ENCODE results near the gene AJM1.

Gene AJM1

GRCh38 chr9:136807281-136808074 is 34.8 kb upstream of the AJM1 start, which contains the start of gene RABL6:
Gene RABL6 (plus strand): TSS chr9:136807948. CDS start chr9:136808197, 249 bp downstream.
- FAIRE-seq (peak; percentile 55), DNase-seq (ENCODE audit: insufficient read length, low spot score) (peak; percentile 99)

DNA sequence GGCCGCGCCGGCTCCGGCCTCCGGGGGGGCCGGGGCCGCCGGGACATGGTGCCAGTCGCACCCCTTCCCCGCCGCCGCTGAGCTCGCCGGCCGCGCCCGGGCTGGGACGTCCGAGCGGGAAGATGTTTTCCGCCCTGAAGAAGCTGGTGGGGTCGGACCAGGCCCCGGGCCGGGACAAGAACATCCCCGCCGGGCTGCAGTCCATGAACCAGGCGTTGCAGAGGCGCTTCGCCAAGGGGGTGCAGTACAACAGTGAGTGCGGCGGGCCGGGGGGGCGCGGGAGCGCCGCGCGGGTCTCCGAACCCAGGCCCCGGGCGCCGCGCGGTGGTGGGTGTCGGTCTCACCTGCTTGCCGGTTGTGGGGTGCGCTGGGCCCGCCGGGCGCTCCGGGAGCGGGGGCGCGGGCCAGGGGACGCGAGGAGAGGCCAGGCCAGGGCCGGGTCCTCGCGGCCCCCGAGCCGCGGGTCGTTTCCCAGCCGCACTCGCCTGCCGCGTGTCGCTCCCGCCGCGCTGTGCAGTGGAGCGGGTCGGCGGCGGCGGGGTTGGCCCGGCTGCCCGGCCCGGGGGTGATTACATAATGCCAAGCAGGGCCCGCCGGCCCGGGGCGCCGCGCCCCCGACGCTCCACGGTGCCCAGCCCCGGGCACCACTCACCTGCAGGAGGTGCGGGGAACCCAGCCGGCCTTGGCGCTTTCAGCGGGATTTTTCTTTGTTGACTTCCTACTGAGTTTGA is 34.0 kb upstream of the AJM1 start:
- DNase-seq (ENCODE audit: insufficient read length, low spot score) (no peak), FAIRE-seq (no peak)

DNA sequence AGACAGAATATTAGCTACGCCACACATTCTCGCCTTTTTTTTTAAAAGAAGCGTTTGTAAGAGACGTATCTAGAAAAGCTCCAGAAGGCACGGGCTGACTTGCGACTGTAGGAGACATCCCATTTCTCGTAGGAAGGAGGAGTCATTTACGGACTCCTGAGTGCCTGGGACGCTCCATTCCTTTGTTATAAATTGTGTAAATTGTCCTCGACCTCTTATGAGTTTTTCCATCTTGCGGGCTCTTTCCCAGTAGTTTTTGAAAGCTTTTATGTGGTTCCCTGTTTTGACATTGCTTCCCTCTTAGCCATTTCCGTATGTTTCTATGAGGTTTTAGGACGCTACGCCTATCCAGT is 33.5 kb upstream of the AJM1 start:
- FAIRE-seq = no peak
- DNase-seq (ENCODE audit: insufficient read length, low spot score) = no peak

GRCh38 chr9:136814725-136815421 is 27.4 kb upstream of the AJM1 start:
- FAIRE-seq = no peak
- no peak for DNase-seq (ENCODE audit: insufficient read length, low spot score)

- FAIRE-seq = no peak
Observed at GRCh38 chr9:136815422-136815782, 26.9 kb upstream of the AJM1 start.

DNA sequence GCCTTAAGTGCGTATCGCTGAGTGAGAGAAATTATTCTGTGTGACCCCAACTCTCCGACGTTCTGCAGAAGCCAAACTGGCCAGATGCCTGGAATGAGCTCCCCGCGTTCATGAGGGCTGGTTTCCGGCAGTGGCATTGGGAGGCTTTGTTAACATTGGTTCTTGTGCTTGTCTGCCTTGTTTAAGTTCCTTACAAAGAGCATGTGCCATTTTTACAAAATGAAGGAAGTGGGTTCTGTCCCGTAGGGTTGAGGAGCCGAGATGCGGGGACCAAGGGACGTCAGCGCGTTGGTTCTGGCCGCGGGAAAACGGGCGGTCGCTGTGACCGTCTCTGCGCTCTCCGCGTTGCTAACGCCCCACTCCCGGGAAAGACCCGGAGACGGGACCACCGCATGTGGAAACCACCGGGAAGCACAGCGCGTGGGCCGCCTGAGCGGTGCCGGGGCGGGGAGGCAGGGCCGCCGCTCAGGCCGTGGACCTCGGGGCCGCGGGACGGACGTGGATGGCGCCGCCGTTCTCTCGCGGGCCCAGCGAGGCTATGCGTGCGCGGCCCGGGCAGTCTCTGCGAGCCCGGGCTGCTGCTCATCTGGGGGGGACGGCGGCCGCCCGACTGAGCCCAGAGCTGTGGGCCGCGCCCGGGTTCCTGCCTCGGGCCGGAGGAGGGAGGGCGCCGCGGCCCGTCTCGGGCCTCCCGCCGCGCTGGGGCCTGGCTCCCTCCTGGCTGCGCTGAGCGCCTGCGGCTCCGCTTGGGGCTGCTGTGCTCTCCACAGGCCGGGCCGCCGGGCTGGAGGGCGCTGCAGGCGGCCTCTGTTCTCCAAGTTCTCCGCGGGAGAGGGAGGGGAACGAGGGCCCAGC is 21.1 kb upstream of the AJM1 start:
- no peak for FAIRE-seq
- no peak for DNase-seq (ENCODE audit: insufficient read length, low spot score)

More at GRCh38 chr9:136815422-136815782, 26.9 kb upstream of the AJM1 start:
- DNase-seq (ENCODE audit: insufficient read length, low spot score) = no peak

- DNase-seq (ENCODE audit: insufficient read length, low spot score) (no peak), FAIRE-seq (no peak)
Observed at GRCh38 chr9:136821826-136822544, 20.3 kb upstream of the AJM1 start.

GRCh38 chr9:136823136-136824046 is 18.9 kb upstream of the AJM1 start:
- no peak for FAIRE-seq
- DNase-seq (ENCODE audit: insufficient read length, low spot score) = no peak

GRCh38 chr9:136824496-136825225 is 17.6 kb upstream of the AJM1 start:
- FAIRE-seq (no peak), DNase-seq (ENCODE audit: insufficient read length, low spot score) (no peak)

- FAIRE-seq (no peak), DNase-seq (ENCODE audit: insufficient read length, low spot score) (no peak)
Observed at GRCh38 chr9:136825295-136826187, 16.7 kb upstream of the AJM1 start.

DNA sequence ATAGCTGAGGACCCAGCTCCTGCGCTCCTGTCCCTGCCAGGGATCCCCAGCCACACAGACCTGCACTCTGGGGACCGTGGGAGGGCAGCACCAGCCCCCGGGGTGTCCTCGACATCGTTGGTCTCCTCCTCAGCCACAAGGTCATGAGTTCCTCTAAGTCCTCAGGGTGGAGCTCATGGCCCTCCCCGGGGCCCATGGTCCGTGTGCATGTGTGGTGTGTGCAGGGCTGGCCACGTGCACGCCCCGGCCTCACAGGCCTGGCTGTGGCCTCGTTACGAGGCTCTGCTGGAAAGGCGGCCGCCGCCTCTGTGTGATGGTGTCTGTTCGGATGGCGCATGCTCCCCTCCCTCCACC is 16.1 kb upstream of the AJM1 start:
- DNase-seq (ENCODE audit: insufficient read length, low spot score) (no peak), FAIRE-seq (no peak)

GRCh38 chr9:136826703-136827582 is 15.3 kb upstream of the AJM1 start:
- FAIRE-seq (no peak), DNase-seq (ENCODE audit: insufficient read length, low spot score) (no peak)

- FAIRE-seq (no peak), DNase-seq (ENCODE audit: insufficient read length, low spot score) (no peak)
Observed at GRCh38 chr9:136827794-136828473, 14.3 kb upstream of the AJM1 start.

DNA sequence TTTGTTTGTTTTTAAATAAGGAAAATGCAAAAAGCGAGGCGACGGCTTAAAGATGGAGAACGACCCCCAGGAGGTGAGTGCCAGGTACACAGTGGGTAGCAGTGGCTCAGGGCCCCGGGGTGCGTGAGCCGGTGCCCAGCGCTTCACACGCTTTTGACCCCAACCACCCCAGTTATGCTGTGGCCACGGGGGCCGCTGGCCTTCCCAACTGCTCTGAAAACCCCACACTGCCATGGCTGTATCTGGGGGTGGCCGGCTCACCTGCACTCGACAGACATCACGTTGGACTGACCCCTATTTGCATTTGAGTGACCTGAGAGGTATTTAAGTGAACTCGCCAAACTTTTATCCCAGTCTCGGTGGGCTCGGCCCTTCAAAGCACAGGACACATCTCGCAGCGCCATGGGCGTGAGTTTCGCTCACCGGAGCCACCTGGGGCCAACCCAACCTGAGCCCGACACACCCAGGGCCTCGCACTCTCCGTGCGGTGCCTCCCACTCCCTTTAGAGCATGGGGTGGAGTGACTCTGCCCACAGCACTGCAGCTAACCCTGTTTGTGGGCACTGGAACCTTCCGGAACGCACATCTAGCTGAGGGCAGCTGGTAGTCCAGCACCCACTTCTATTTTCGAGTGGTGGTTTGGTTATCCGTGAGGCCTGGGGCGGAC is 13.7 kb upstream of the AJM1 start:
- DNase-seq (ENCODE audit: insufficient read length, low spot score) (no peak), FAIRE-seq (no peak)

GRCh38 chr9:136829412-136829811 is 12.9 kb upstream of the AJM1 start:
- DNase-seq (ENCODE audit: insufficient read length, low spot score) = no peak
- no peak for FAIRE-seq

Data from GM19239 (cell line).